Astrocyte (in vitro differentiated cells and primary cell): ENCODE measurements around the gene HASPIN. TPM values are rescaled to one million over a fixed set of nuclear protein-coding genes. Genes with fewer than 3 reads are reported as not detected.
A peak's percentile ranks its signal among the peaks of the same experiment; 100 is the strongest.

Source experiments
- DNase-seq: peaks from one replicate; pipeline ENCODE4 v3.0.0-alpha.2; 2010; ENCODE audit warnings: low read depth
- FAIRE-seq: peaks from 2 replicates; lab custom pipeline; 2011; peaks lifted over from hg19 to GRCh38; lab: Jason Lieb, UNC
- H2AFZ ChIP-seq: 2 replicates; pipeline ENCODE4 v1.6.0; 2012; ENCODE audit warnings: low read depth, low read length, inconsistent platforms
- H3K27ac ChIP-seq: 2 replicates; pipeline ENCODE4 v1.5.1; 2011; ENCODE audit warnings: low read depth, low read length, inconsistent platforms
- H3K27me3 ChIP-seq: 2 replicates; pipeline ENCODE4 v1.6.0; 2011; ENCODE audit warnings: low read length, inconsistent platforms; ENCODE audit not compliant: insufficient read depth
- H3K36me3 ChIP-seq: 2 replicates; pipeline ENCODE4 v1.5.1; 2011; ENCODE audit warnings: low read length, inconsistent platforms; ENCODE audit not compliant: insufficient read depth
- H3K4me1 ChIP-seq: 2 replicates; pipeline ENCODE4 v1.5.1; 2011; ENCODE audit warnings: low read length, inconsistent platforms; ENCODE audit not compliant: insufficient read depth
- H3K4me2 ChIP-seq: 2 replicates; pipeline ENCODE4 v1.6.0; 2012; ENCODE audit warnings: low read length, inconsistent platforms
- H3K4me3 ChIP-seq: 2 replicates; pipeline ENCODE4 v1.5.1; 2011; ENCODE audit warnings: low read depth, mild to moderate bottlenecking, low read length, inconsistent platforms; ENCODE audit not compliant: insufficient read depth
- H3K79me2 ChIP-seq: 2 replicates; pipeline ENCODE4 v1.6.0; 2012; ENCODE audit warnings: mild to moderate bottlenecking, low read length, inconsistent platforms; ENCODE audit not compliant: insufficient read depth
- H3K9ac ChIP-seq: 2 replicates; pipeline ENCODE4 v1.6.0; 2012; ENCODE audit warnings: mild to moderate bottlenecking, low read length, inconsistent platforms
- H3K9me3 ChIP-seq: 2 replicates; pipeline ENCODE4 v1.5.1; 2012; ENCODE audit warnings: low read depth, mild to moderate bottlenecking, low read length, inconsistent platforms; ENCODE audit not compliant: insufficient read depth
- H4K20me1 ChIP-seq: 2 replicates; pipeline ENCODE4 v1.6.0; 2012; ENCODE audit warnings: low read length, inconsistent platforms; ENCODE audit not compliant: insufficient read depth
- H3K27ac Mint-ChIP-seq: one replicate; pipeline ENCODE4 v1.8.0; 2021; ENCODE audit warnings: mild to moderate bottlenecking, mixed read lengths; ENCODE audit not compliant: unreplicated experiment
- H3K27me3 Mint-ChIP-seq: one replicate; pipeline ENCODE4 v1.8.0; 2021; ENCODE audit warnings: low read depth, mixed read lengths; ENCODE audit not compliant: unreplicated experiment
- H3K36me3 Mint-ChIP-seq: one replicate; pipeline ENCODE4 v1.8.0; 2021; ENCODE audit warnings: low read depth, mixed read lengths; ENCODE audit not compliant: unreplicated experiment
- H3K4me1 Mint-ChIP-seq: one replicate; pipeline ENCODE4 v1.8.0; 2021; ENCODE audit warnings: low read depth, mixed read lengths; ENCODE audit not compliant: unreplicated experiment
- H3K4me3 Mint-ChIP-seq: one replicate; pipeline ENCODE4 v1.8.0; 2021; ENCODE audit warnings: mild to moderate bottlenecking, moderate library complexity, mixed read lengths; ENCODE audit not compliant: unreplicated experiment
- H3K9me3 Mint-ChIP-seq: one replicate; pipeline ENCODE4 v1.8.0; 2021; ENCODE audit warnings: mild to moderate bottlenecking, mixed read lengths; ENCODE audit not compliant: unreplicated experiment
- CTCF ChIP-seq: IDR thresholded peaks from 2 replicates; pipeline ENCODE4 v1.5.1; 2011; ENCODE audit warnings: low read depth, mild to moderate bottlenecking, inconsistent platforms, low read length, moderate library complexity; ENCODE audit not compliant: insufficient read depth
- EZH2 ChIP-seq: IDR thresholded peaks from 2 replicates; pipeline ENCODE4 v1.6.1; 2012; ENCODE audit warnings: mild to moderate bottlenecking, low read length, inconsistent platforms; ENCODE audit not compliant: insufficient read depth
- total RNA-seq: library from RNA; stranded (reverse); gene quantifications from 2 replicates; pipeline ENCODE4 v1.2.1, GENCODE V29; 2021

The HASPIN gene
- total RNA-seq, 1 donor from 2014 or later = 2.4 TPM

GRCh38 chr17:3735515-3735914 lies 11.8 kb downstream of the HASPIN start:
- FAIRE-seq (no peak), DNase-seq (no peak)
- TF ChIP-seq EZH2 (no peak), CTCF (no peak)
- no peaks in the 10 kb centered on the region for H3K9me3 Mint-ChIP-seq
- Histone ChIP-seq H4K20me1 (no peaks in the 10 kb centered on the region), H3K4me2 (no peak overlapping the region), H3K36me3 (no peaks in the 10 kb centered on the region), H3K27me3 (no peaks in the 10 kb centered on the region), H2AFZ (no peak overlapping the region), H3K79me2 (no peaks in the 10 kb centered on the region), H3K27ac (no peak overlapping the region), H3K9ac (no peak overlapping the region), H3K9me3 (no peaks in the 10 kb centered on the region), H3K4me3 (no peak overlapping the region), H3K4me1 (peaks cover 25% of the 10 kb centered on the region)
- H3K36me3 Mint-ChIP-seq = peaks cover 3% of the 10 kb centered on the region
- no peak overlapping the region for H3K4me3 Mint-ChIP-seq
- peaks cover 26% of the 10 kb centered on the region for H3K4me1 Mint-ChIP-seq
- H3K27me3 Mint-ChIP-seq = peaks cover 5% of the 10 kb centered on the region
- H3K27ac Mint-ChIP-seq = no peak overlapping the region

GRCh38 chr17:3738562-3739295 lies 15.0 kb downstream of the HASPIN start:
- Histone ChIP-seq H2AFZ (peak overlapping the region; percentile 87), H3K4me3 (no peak overlapping the region), H3K4me2 (peak overlapping the region; percentile 94), H3K36me3 (no peaks in the 10 kb centered on the region), H3K79me2 (no peaks in the 10 kb centered on the region), H3K4me1 (peaks cover 11% of the 10 kb centered on the region), H3K9ac (no peak overlapping the region), H4K20me1 (no peaks in the 10 kb centered on the region), H3K27me3 (no peaks in the 10 kb centered on the region), H3K27ac (no peak overlapping the region), H3K9me3 (no peaks in the 10 kb centered on the region)
- Mint-ChIP-seq H3K4me1 (peaks cover 19% of the 10 kb centered on the region), H3K9me3 (no peaks in the 10 kb centered on the region), H3K27ac (no peak overlapping the region), H3K4me3 (no peak overlapping the region), H3K36me3 (peaks cover 3% of the 10 kb centered on the region), H3K27me3 (peaks cover 7% of the 10 kb centered on the region)
- DNase-seq (peak; percentile 26), FAIRE-seq (no peak)
- no peak for TF ChIP-seq EZH2
- TF ChIP-seq CTCF = no peak

- Histone ChIP-seq H3K27me3 (no peaks in the 10 kb centered on the region), H3K4me2 (no peak overlapping the region), H3K36me3 (no peaks in the 10 kb centered on the region), H3K4me1 (peaks cover 11% of the 10 kb centered on the region), H3K79me2 (no peaks in the 10 kb centered on the region), H3K9ac (no peak overlapping the region), H3K27ac (no peak overlapping the region), H3K4me3 (no peak overlapping the region), H4K20me1 (no peaks in the 10 kb centered on the region), H3K9me3 (no peaks in the 10 kb centered on the region), H2AFZ (peak overlapping the region; percentile 26)
- H3K27me3 Mint-ChIP-seq = peaks cover 5% of the 10 kb centered on the region
- TF ChIP-seq CTCF (no peak), EZH2 (no peak)
- H3K4me1 Mint-ChIP-seq = peaks cover 16% of the 10 kb centered on the region
- no peak for FAIRE-seq
- H3K27ac Mint-ChIP-seq = no peak overlapping the region
- H3K36me3 Mint-ChIP-seq = peaks cover 3% of the 10 kb centered on the region
- H3K9me3 Mint-ChIP-seq = no peaks in the 10 kb centered on the region
- no peak overlapping the region for H3K4me3 Mint-ChIP-seq
- DNase-seq = no peak
Measured at GRCh38 chr17:3739422-3740124, 15.9 kb downstream of the HASPIN start.
